Tibial nerve (tissue), 4 donors: ENCODE measurements around the gene TFPT. TPM values are rescaled to one million over a fixed set of nuclear protein-coding genes. Genes with fewer than 3 reads are reported as not detected.

Source experiments
- DNase-seq, 2 donors: peaks; one replicate each; pipeline ENCODE4 v3.0.0-alpha.2; 2019; ENCODE audit warnings: low spot score in 2 of 2
- H3K27ac ChIP-seq, 4 donors: fragments of 200-600 bp; sonication (generic) in 3 of 4; one replicate each; pipeline ENCODE4 v1.5.1; 2017 to 2019; ENCODE audit warnings: mild to moderate bottlenecking in 1 of 4
- H3K27me3 ChIP-seq, 2 donors: fragments of 200-600 bp; sonication (generic) in 1 of 2; one replicate each; pipeline versions ENCODE4 v1.5.1 to v1.6.0; 2017 to 2019
- H3K36me3 ChIP-seq, 3 donors: fragments of 200-600 bp; sonication (generic); one replicate each; pipeline ENCODE4 v1.5.1; 2018 to 2019
- H3K4me1 ChIP-seq, 4 donors: fragments of 200-600 bp; sonication (generic) in 3 of 4; one replicate each; pipeline ENCODE4 v1.5.1; 2017 to 2019
- H3K4me3 ChIP-seq, 4 donors: fragments of 200-600 bp; sonication (generic) in 3 of 4; one replicate each; pipeline ENCODE4 v1.5.1; 2017 to 2019; ENCODE audit warnings: mild to moderate bottlenecking in 1 of 4, moderate library complexity in 1 of 4
- H3K9me3 ChIP-seq, 4 donors: fragments of 200-600 bp; sonication (generic) in 3 of 4; one replicate each; pipeline ENCODE4 v1.5.1; 2017 to 2019
- CTCF ChIP-seq, 5 experiments: fragments of 200-600 bp in 3 of 5; fragments of 450-650 bp in 2 of 5; sonication (generic) in 3 of 5; IDR thresholded peaks; one replicate each; pipeline ENCODE4 v1.5.1; 2016 to 2019; ENCODE audit warnings: antibody characterized with exemption in 5 of 5, mild to moderate bottlenecking in 3 of 5, moderate library complexity in 2 of 5
- EP300 ChIP-seq, 2 donors: sonication (generic); formaldehyde crosslinking; IDR thresholded peaks; one replicate each; pipeline ENCODE4 v1.6.1; 2017; ENCODE audit warnings: antibody characterized with exemption in 2 of 2, mild to moderate bottlenecking in 1 of 2
- POLR2A ChIP-seq, 2 donors: fragments of 450-650 bp; IDR thresholded peaks; one replicate each; pipeline ENCODE4 v1.6.1; 2017; ENCODE audit warnings: antibody characterized with exemption in 2 of 2, mild to moderate bottlenecking in 2 of 2, moderate library complexity in 2 of 2
- whole genome bisulfite sequencing, 2 donors: methylation state at CpG; one replicate each; pipeline ENCODE4 v1.1.5; 2018; 5-methylcytosine and 5-hydroxymethylcytosine counted together
- total RNA-seq, 4 donors: library from RNA; depleted of rRNA; stranded (reverse); fragments of >200 nt; gene quantifications; one replicate each; pipeline ENCODE4 v1.1.0, GENCODE V29; 2016

Gene TFPT
- total RNA-seq, 4 donors from 2014 or later = 9.6 to 19.0 (median 13.5) TPM

- Histone ChIP-seq H3K27me3 (no peaks in the 10 kb centered on the region), H3K9me3 (no peaks in the 10 kb centered on the region), H3K4me1 (peaks cover 0 to 61% (median 31%) of the 10 kb centered on the region in 4 donors), H3K4me3 (peak overlapping the region in 2 of 4 donors; percentile 39 to 51), H3K36me3 (peaks cover 0 to 11% (median 10%) of the 10 kb centered on the region in 3 donors), H3K27ac (peak overlapping the region in 2 of 4 donors; percentile 39 to 43)
- 3% methylated on average over 19 to 34 of the region's 35 CpGs for WGBS, 2 donors
- peak; percentile 73 to 79 for DNase-seq
- TF ChIP-seq CTCF (IDR thresholded peaks at IDR 0.05) (no peak), EP300 (IDR thresholded peaks at IDR 0.05) (peak in 1 of 2 donors; percentile 20)
Measured at GRCh38 chr19:54162241-54162805, 46.9 kb upstream of the TFPT start.

GRCh38 chr19:54160854-54161253 is 45.4 kb upstream of the TFPT start:
- DNase-seq = no peak
- WGBS, 2 donors = 37 to 38% methylated on average over 13 of the region's 13 CpGs
- peak overlapping the region in 2 of 4 donors; percentile 79 to 92 for H3K27ac ChIP-seq
- peaks cover 0 to 61% (median 31%) of the 10 kb centered on the region in 4 donors for H3K4me1 ChIP-seq
- peaks cover 0 to 26% (median 23%) of the 10 kb centered on the region in 3 donors for H3K36me3 ChIP-seq
- H3K27me3 ChIP-seq = no peaks in the 10 kb centered on the region
- TF ChIP-seq EP300 (IDR thresholded peaks at IDR 0.05) = no peak
- no peak for TF ChIP-seq POLR2A (IDR thresholded peaks at IDR 0.05)
- no peak for TF ChIP-seq CTCF (IDR thresholded peaks at IDR 0.05)
- peak overlapping the region in 3 of 4 donors; percentile 57 to 77 (median 77) for H3K4me3 ChIP-seq
- H3K9me3 ChIP-seq = no peaks in the 10 kb centered on the region

GRCh38 chr19:54160182-54160811 is 44.8 kb upstream of the TFPT start:
- Histone ChIP-seq H3K27me3 (no peaks in the 10 kb centered on the region), H3K9me3 (no peaks in the 10 kb centered on the region), H3K27ac (peak overlapping the region; percentile 40 to 96 (median 86)), H3K4me3 (peak overlapping the region; percentile 56 to 77 (median 67)), H3K36me3 (peaks cover 0 to 31% (median 28%) of the 10 kb centered on the region in 3 donors), H3K4me1 (peaks cover 0 to 61% (median 31%) of the 10 kb centered on the region in 4 donors)
- 2 to 3% methylated on average over 28 of the region's 28 CpGs for WGBS, 2 donors
- no peak for DNase-seq
- TF ChIP-seq EP300 (IDR thresholded peaks at IDR 0.05) (no peak), CTCF (IDR thresholded peaks at IDR 0.05) (no peak), POLR2A (IDR thresholded peaks at IDR 0.05) (no peak)

GRCh38 chr19:54159352-54160181 is 44.1 kb upstream of the TFPT start, which contains the start of gene LENG1:
TSS of gene LENG1 (minus strand) at chr19:54159721. CDS start at chr19:54159695, 26 bp downstream.
- peak; percentile 16 to 78 (median 52) for TF ChIP-seq CTCF (IDR thresholded peaks at IDR 0.05)
- TF ChIP-seq POLR2A (IDR thresholded peaks at IDR 0.05) = peak in 1 of 2 donors; percentile 70
- peak; percentile 61 to 95 for TF ChIP-seq EP300 (IDR thresholded peaks at IDR 0.05)
- peak within 1 kb of the TSS; percentile 90 to 96 (median 94) for H3K27ac ChIP-seq
- peaks cover 0 to 38% (median 34%) of the 10 kb centered on the region in 3 donors for H3K36me3 ChIP-seq
- H3K4me1 ChIP-seq = peaks cover 0 to 55% (median 31%) of the 10 kb centered on the region in 4 donors
- DNase-seq = peak; percentile 100
- H3K9me3 ChIP-seq = no peaks in the 10 kb centered on the region
- peak within 1 kb of the TSS; percentile 67 to 88 (median 77) for H3K4me3 ChIP-seq
- H3K27me3 ChIP-seq = no peaks in the 10 kb centered on the region
- 0% methylated on average over 55 to 65 of the region's 72 CpGs for WGBS, 2 donors
